ENCODE measurements around the gene MCRIP2.
"Not testable (repeated sequence)": the region's sequence is repeated elsewhere in the genome, so short reads cannot be mapped to it uniquely, and the experiment has no call there.

- TF ChIP-seq CTCF, POLR2A (IDR thresholded peaks at IDR 0.05): not testable (repeated sequence)
These were observed 49.6 kb downstream of the MCRIP2 start for GRCh38 chr16:691242-691641.

All from right lobe of liver (tissue), 4 donors.